Measurements from ENCODE around the gene DZIP1L. TPM values are rescaled to one million over a fixed set of nuclear protein-coding genes. Genes with fewer than 3 reads are reported as not detected.

Gene DZIP1L
- total RNA-seq, 1 donor from 2014 or later, result 23.4 TPM

- Mint-ChIP-seq H3K4me3 (ENCODE audit: unreplicated experiment) (no peak overlapping the region), H3K4me1 (ENCODE audit: unreplicated experiment) (peaks cover 4% of the 10 kb centered on the region), H3K27ac (ENCODE audit: unreplicated experiment) (no peak overlapping the region), H3K9me3 (ENCODE audit: unreplicated experiment) (no peaks in the 10 kb centered on the region), H3K27me3 (ENCODE audit: unreplicated experiment) (no peaks in the 10 kb centered on the region), H3K36me3 (ENCODE audit: unreplicated experiment) (peaks cover 21% of the 10 kb centered on the region)
- no peak for DNase-seq (ENCODE audit: extremely low spot score, unreplicated experiment)
- no peak for TF ChIP-seq CTCF (IDR thresholded peaks at IDR 0.05)
These were observed 47.4 kb downstream of the DZIP1L start for GRCh38 chr3:138068046-138068445.

GRCh38 chr3:138066972-138067371 lies 48.4 kb downstream of the DZIP1L start:
- Mint-ChIP-seq H3K4me3 (ENCODE audit: unreplicated experiment) (no peak overlapping the region), H3K9me3 (ENCODE audit: unreplicated experiment) (no peaks in the 10 kb centered on the region), H3K27me3 (ENCODE audit: unreplicated experiment) (no peaks in the 10 kb centered on the region), H3K4me1 (ENCODE audit: unreplicated experiment) (no peaks in the 10 kb centered on the region), H3K27ac (ENCODE audit: unreplicated experiment) (no peak overlapping the region), H3K36me3 (ENCODE audit: unreplicated experiment) (peaks cover 24% of the 10 kb centered on the region)
- no peak for TF ChIP-seq CTCF (IDR thresholded peaks at IDR 0.05)
- no peak for DNase-seq (ENCODE audit: extremely low spot score, unreplicated experiment)

GRCh38 chr3:138066383-138066782 lies 49.0 kb downstream of the DZIP1L start:
- H3K4me3 Mint-ChIP-seq (ENCODE audit: unreplicated experiment), result no peak overlapping the region
- H3K27me3 Mint-ChIP-seq (ENCODE audit: unreplicated experiment), result no peaks in the 10 kb centered on the region
- peaks cover 27% of the 10 kb centered on the region for H3K36me3 Mint-ChIP-seq (ENCODE audit: unreplicated experiment)
- H3K4me1 Mint-ChIP-seq (ENCODE audit: unreplicated experiment), result no peaks in the 10 kb centered on the region
- no peak for DNase-seq (ENCODE audit: extremely low spot score, unreplicated experiment)
- TF ChIP-seq CTCF (IDR thresholded peaks at IDR 0.05), result no peak
- no peaks in the 10 kb centered on the region for H3K9me3 Mint-ChIP-seq (ENCODE audit: unreplicated experiment)
- no peak overlapping the region for H3K27ac Mint-ChIP-seq (ENCODE audit: unreplicated experiment)

GRCh38 chr3:138065949-138066348 lies 49.5 kb downstream of the DZIP1L start:
- no peaks in the 10 kb centered on the region for H3K4me1 Mint-ChIP-seq (ENCODE audit: unreplicated experiment)
- peaks cover 27% of the 10 kb centered on the region for H3K36me3 Mint-ChIP-seq (ENCODE audit: unreplicated experiment)
- no peak for TF ChIP-seq CTCF (IDR thresholded peaks at IDR 0.05)
- no peaks in the 10 kb centered on the region for H3K9me3 Mint-ChIP-seq (ENCODE audit: unreplicated experiment)
- no peak overlapping the region for H3K27ac Mint-ChIP-seq (ENCODE audit: unreplicated experiment)
- H3K27me3 Mint-ChIP-seq (ENCODE audit: unreplicated experiment), result no peaks in the 10 kb centered on the region
- DNase-seq (ENCODE audit: extremely low spot score, unreplicated experiment), result no peak
- no peak overlapping the region for H3K4me3 Mint-ChIP-seq (ENCODE audit: unreplicated experiment)

GRCh38 chr3:138063416-138063815 lies 52.0 kb downstream of the DZIP1L start:
- no peak for DNase-seq (ENCODE audit: extremely low spot score, unreplicated experiment)
- H3K4me3 Mint-ChIP-seq (ENCODE audit: unreplicated experiment), result no peak overlapping the region
- no peaks in the 10 kb centered on the region for H3K4me1 Mint-ChIP-seq (ENCODE audit: unreplicated experiment)
- no peak for TF ChIP-seq CTCF (IDR thresholded peaks at IDR 0.05)
- no peaks in the 10 kb centered on the region for H3K27me3 Mint-ChIP-seq (ENCODE audit: unreplicated experiment)
- peaks cover 27% of the 10 kb centered on the region for H3K36me3 Mint-ChIP-seq (ENCODE audit: unreplicated experiment)
- H3K27ac Mint-ChIP-seq (ENCODE audit: unreplicated experiment), result no peak overlapping the region
- no peaks in the 10 kb centered on the region for H3K9me3 Mint-ChIP-seq (ENCODE audit: unreplicated experiment)
